Tibial nerve (tissue), 4 donors: ENCODE measurements around the gene HMGN2.

Experiments used
- EP300 ChIP-seq, 2 donors: sonication (generic); formaldehyde crosslinking; IDR thresholded peaks; one replicate each; pipeline ENCODE4 v1.6.1; 2017; ENCODE audit warnings: antibody characterized with exemption in 2 of 2, mild to moderate bottlenecking in 1 of 2
- POLR2A ChIP-seq, 2 donors: fragments of 450-650 bp; IDR thresholded peaks; one replicate each; pipeline ENCODE4 v1.6.1; 2017; ENCODE audit warnings: antibody characterized with exemption in 2 of 2, mild to moderate bottlenecking in 2 of 2, moderate library complexity in 2 of 2
- TF ChIP-seq, protein P1 (sequence below), 5 experiments: fragments of 200-600 bp in 3 of 5; fragments of 450-650 bp in 2 of 5; sonication (generic) in 3 of 5; IDR thresholded peaks; one replicate each; pipeline ENCODE4 v1.5.1; 2016 to 2019; ENCODE audit warnings: antibody characterized with exemption in 5 of 5, mild to moderate bottlenecking in 3 of 5, moderate library complexity in 2 of 5

DNA sequence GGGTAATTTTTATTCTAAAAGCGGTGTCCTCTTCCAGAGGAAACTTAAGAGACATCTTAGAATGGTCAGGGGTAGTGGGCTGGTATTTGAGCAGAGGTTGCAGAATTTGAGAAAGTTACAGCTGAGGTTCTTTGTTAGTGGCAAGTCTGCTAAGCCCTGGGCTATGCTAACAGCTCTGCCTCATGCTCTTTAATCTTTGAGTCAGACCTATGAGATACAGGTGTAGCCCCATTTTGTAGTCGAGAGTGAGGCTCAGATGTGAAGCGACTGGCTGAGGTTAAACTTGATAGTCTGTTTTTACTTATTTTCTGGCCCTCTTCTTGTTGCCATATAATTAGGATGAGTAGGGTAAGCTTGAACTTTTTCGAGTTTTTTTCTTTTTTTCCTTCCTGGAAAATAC lies 4.7 kb downstream of the HMGN2 start:
- no peak for TF ChIP-seq POLR2A (IDR thresholded peaks at IDR 0.05)
- TF ChIP-seq, protein P1, sequence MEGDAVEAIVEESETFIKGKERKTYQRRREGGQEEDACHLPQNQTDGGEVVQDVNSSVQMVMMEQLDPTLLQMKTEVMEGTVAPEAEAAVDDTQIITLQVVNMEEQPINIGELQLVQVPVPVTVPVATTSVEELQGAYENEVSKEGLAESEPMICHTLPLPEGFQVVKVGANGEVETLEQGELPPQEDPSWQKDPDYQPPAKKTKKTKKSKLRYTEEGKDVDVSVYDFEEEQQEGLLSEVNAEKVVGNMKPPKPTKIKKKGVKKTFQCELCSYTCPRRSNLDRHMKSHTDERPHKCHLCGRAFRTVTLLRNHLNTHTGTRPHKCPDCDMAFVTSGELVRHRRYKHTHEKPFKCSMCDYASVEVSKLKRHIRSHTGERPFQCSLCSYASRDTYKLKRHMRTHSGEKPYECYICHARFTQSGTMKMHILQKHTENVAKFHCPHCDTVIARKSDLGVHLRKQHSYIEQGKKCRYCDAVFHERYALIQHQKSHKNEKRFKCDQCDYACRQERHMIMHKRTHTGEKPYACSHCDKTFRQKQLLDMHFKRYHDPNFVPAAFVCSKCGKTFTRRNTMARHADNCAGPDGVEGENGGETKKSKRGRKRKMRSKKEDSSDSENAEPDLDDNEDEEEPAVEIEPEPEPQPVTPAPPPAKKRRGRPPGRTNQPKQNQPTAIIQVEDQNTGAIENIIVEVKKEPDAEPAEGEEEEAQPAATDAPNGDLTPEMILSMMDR (IDR thresholded peaks at IDR 0.05), result no peak
- no peak for TF ChIP-seq EP300 (IDR thresholded peaks at IDR 0.05)
